ENCODE measurements around the gene TRUB2.

- TF ChIP-seq CTCF (IDR thresholded peaks at IDR 0.05) (no peak), EZH2 (IDR thresholded peaks at IDR 0.05; ENCODE audit: borderline replicate concordance, insufficient read depth, low read depth, low read length, poor library complexity, severe bottlenecking) (no peak)
These were observed 37.0 kb downstream of the TRUB2 start for GRCh38 chr9:128285033-128285784.

Measured in B cell (primary cell).